ENCODE results near the gene NAE1.
"Not testable (repeated sequence)": the region's sequence is repeated elsewhere in the genome, so short reads cannot be mapped to it uniquely, and the experiment has no call there.

NAE1 gene

DNA sequence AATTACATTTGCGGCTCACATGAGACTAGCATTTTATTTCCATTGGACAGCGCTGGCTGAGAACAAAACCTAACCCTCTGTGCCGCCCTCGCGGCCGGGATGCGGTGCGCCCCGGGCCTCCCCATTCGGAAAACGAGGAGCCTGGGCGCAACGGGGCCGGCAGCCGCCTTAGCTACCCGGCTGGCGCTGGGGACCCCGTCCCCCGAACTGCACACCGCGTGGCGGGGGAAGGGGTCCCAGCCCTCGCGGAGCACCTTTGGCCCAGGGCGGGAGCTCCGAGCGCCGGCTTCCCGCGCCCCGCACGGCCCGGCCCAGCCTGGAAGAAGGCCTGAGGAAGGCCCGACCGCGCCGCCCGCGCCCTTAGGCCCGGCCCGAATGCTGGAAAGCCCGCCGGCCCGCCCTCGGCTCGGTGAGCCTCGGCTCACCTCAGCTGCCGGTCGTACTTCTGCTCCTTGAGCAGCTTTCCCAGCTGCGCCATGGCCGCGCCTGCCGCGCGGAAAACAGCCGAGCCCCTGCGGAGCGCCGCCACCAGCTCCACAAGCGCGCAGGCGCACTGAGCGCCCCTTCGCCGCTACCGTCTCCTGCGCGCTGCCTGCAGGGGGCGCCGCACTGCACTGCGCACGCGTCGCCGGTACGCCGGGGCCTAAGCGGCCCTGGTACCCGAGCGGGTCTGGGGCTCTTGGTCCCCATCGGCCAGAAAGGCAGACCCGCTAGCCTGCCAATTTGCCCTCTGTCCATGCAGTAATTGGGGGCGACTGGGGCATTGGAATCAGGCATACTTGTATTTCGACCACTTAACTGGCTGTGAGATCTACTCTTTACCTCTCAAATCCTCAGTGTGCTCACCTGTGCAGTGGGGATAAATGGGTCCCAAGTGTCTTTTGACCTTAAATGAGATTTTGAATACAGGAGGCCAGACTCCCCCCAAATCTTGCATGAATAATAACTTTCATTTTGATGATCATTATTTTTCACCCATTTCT, at the start of gene NAE1:
Gene NAE1, minus strand, starts transcription at position 555 of the 983 bp plus-strand sequence. Its CDS starts 77 bp downstream, at position 478.
- DNase-seq, result peak; percentile 82

DNA sequence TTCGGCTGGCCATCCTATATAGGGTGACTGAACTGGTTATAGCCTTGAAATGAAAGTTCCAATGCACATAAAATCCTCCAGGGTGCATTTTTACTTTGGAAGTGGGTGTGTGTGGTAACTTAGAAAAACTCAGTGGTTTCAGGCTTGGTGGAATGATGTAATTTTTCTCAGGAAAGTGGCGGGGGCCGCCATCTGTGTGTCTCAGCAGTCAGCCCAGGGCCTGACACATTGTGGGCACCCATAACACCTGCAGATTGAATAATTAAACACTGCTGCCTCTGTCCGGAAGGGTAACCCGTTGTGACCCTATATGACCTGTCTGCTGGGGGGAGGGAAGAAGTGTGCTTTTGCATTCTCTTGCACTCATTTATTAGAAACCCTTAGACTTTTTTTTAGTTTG, 47.3 kb upstream of the NAE1 start:
- DNase-seq, result peak; percentile 98

DNA sequence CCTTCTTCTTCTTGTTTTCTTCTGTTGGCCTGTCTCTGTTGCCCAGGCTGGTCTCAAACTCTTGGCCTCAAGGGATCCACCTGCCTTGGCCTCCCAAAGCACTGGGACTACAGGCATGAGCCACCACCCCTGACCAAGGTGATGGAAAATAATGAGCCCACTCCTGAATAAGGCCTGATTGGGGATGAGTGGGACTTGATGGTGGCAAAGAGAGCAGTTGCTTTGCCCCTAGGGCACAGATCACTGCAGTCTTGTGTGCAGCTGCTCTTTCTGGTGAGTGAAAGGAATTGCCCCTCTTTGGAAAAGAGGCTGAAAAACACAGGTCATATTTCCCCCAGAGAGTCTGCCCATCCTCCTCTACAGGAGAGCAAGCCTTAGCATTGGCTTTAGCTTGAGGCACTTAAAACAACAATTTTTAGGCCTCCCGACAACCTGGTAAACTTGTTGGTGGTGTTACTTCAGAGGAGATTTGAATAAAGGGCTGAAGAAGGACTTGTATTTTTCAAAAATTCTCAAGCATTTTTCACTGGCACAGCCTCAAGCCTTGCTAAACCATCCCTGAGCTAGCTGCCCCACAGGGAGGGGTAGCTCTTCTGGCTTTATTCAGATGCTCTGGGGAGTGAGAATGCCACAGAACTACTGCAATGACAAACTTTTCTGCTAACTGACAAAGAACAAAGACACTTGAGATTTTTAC, 43.5 kb upstream of the NAE1 start:
- DNase-seq, result no peak

GRCh38 chr16:66873685-66874055, 42.9 kb upstream of the NAE1 start:
- no peak for DNase-seq

GRCh38 chr16:66872943-66873684, 42.3 kb upstream of the NAE1 start:
- DNase-seq, result peak; percentile 100

DNA sequence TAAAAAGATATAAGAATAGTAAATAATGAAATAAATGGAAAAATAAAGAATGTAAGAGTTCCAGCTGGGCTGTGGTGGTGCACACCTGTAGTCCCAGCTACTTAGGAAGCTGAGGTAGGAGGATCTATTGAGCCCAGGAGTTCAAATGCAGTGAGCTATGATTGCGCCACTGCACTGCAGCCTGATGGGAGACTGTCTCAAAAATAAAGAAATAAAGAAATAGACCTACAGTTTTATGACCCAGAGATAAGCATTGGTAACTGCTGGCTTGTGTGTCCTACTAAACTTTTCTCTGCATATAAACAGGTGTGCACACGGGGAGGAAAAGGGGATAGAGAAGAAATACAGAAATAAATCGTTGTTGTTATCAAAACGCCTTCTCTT, 41.8 kb upstream of the NAE1 start:
- DNase-seq, result peak; percentile 42

GRCh38 chr16:66871840-66872239, 41.1 kb upstream of the NAE1 start:
- DNase-seq, result no peak

- not testable (repeated sequence) for DNase-seq
Measured at GRCh38 chr16:66871363-66871762, 40.6 kb upstream of the NAE1 start.

GRCh38 chr16:66869424-66869823, 38.6 kb upstream of the NAE1 start:
- DNase-seq, result no peak

GRCh38 chr16:66863707-66864106, 32.9 kb upstream of the NAE1 start:
- DNase-seq, result no peak

GRCh38 chr16:66862023-66862520, 31.3 kb upstream of the NAE1 start:
- no peak for DNase-seq

DNA sequence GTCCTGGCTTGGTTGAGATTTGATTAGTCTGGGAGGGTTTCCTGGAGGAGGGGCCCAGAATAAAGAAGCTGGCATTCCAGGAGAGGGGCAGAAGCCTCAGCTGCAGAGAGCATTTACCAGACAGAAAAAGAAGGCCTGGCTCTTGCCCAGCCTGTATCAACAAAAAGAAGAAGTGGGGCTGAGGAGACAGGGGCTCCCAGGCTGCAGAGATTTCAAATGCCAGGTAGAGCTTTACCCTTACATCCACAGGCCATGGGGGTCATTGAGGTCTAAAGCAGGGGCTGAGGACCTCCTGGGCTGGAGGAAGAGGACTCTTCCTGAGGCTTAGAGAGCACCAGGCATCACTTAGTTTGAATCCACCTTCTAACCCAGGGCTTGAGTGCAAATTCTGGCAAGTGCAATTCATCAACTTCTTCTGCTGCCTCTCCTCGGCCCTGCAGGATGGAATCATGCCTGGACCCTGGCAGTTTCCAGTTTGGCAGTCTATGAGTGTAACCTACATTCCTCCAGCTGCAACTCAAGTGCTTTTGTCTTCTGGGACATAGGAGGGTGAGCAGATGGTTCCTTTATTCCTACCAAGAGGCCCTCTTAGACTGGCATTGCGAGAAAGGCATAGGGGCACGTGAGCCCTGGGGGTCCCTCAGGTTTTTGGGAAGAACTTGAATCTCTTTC, 28.8 kb upstream of the NAE1 start:
- no peak for DNase-seq

DNA sequence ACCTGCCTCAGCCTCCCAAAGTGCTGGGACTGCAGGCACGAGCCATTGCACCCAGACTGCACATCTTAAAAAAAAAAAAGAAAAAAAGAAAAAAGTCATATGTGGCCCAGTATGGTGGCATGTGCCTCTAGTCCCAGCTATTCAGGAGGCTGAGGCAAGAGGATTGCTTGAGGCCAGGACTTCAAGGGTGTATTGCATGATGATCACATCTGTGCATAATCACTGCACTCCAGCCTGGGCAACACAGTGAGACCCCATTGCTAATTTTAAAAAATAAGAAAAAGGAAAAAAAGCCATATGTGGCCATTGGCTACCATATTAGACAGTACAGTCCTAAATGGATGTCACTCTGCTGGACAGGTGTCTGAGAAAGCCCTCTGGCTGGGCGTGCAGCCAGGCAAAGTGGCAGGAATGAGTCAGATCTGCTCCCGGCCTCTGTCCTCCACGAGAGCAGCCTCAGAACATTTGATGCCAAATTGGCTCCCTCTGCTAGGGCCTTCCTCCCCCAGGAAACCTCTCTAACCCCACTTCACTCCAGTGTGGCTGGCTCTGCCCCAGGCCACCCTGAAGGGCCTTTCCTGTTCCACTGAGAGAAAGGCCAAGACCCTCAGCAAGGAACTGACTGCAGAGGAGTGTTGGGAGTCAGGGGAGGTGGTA, 28.1 kb upstream of the NAE1 start:
- DNase-seq, result no peak

DNA sequence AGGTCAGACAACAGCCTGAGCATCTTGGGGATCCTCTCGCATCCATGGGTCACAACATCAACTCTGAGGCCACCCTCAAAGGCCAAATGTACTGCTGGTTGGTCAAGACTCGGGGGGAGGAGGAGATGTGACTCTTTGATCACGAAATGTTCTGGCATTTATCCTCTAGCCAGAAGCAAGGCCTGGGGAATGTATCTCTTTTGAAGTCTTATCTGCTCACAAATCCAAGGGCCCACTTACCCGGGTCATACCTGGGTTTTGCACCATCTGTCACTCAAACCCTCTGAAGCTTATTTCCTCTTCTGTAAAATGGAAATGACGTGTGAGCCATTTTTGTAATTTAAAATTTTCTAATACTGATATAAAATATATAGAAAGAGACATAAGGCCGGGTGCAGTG, 26.7 kb upstream of the NAE1 start:
- no peak for DNase-seq

DNA sequence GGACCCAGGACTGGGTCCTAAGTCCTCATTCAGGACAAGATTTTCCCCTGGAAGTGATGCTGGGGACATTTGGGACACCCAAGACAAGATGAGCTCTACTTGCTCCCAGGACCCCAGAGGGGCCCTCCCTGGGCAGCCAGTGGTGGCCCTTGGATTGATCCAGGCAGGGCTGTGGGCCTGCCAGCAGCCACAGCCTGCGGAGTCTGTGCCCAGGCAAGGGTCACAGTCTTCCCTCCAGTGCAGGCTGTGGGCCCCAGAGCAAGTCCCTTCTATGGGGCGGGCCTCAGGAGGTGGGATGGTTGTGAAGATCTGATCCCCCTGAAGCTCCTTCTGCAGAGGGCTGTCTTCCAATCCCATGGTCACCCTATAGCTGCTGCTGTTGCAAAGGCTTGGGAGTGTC, 26.0 kb upstream of the NAE1 start:
- DNase-seq, result no peak

- DNase-seq, result no peak
Measured at GRCh38 chr16:66856184-66856730, 25.5 kb upstream of the NAE1 start.

- DNase-seq, result no peak
Measured at GRCh38 chr16:66853261-66854139, 22.7 kb upstream of the NAE1 start.

GRCh38 chr16:66851166-66851964, 20.6 kb upstream of the NAE1 start:
- DNase-seq, result no peak

- DNase-seq, result peak; percentile 65
Measured at GRCh38 chr16:66850115-66850815, 19.5 kb upstream of the NAE1 start.
